Stimulated activated CD4-positive, alpha-beta T cell treated with anti-CD3 and anti-CD28 coated beads, Interleukin-15, amount 100 ng/mL, for 48 hours (primary cell): ENCODE results near the gene TSHZ2.
A peak's percentile ranks its signal among the peaks of the same experiment; 100 is the strongest.

Source experiments
- DNase-seq, 2 donors: peaks; one replicate each; pipeline ENCODE4 v3.0.0-alpha.2; 2020; ENCODE audit warnings: low read depth in 2 of 2

The TSHZ2 gene

DNA sequence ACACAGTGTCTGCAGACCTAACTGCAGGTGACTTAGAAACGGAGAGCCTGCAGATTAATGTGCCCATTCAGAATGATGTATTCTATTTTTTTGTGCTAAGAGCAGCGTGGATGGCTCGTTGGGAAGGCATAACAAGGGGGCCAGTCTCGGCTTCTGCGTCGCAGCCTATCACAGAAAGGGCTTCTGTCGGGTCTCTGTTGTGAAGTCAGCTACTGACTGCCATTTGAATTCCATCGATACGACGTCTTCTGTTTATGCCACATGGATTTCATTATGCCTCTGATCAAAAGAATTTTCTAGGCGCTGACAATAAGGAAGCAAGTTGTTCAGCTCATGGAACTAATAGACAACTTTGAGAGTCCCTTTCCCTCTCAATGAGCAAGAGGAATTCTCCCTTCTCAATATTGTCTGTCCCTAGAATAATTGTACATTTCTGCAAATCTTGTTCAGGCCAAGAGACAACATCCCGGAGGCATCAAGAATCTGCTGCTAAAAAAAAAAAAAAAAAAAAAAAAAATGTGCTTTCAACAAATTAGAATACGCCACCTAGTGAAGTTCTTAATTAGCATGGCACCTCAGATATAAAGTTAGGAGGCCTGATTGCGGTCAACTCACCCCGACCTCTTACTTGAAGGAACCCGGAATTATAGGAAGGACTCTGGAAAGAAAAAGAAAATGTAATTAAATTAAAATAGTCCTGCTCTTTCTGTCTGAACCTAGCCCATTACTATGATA lies 223.9 kb downstream of the TSHZ2 start:
- DNase-seq = no peak

DNA sequence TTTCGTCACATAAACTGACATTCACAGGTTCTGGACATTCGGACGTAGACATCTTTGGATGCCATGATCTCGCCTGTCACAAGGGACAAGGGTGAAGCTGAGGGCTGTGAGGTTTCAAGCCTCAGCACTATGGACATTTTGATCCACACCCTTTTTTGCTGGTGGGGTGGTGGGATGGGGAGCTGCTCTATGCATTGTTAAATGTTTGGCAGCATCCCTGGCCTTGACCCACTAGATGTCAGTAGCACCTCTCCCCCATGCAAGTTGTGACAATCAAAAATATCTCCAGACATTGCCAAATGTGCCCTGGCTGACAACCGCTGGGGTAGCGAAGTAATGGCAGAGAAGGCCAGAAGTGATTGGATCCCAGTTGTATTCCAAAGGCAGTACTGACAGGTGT lies 229.4 kb downstream of the TSHZ2 start:
- no peak for DNase-seq

DNA sequence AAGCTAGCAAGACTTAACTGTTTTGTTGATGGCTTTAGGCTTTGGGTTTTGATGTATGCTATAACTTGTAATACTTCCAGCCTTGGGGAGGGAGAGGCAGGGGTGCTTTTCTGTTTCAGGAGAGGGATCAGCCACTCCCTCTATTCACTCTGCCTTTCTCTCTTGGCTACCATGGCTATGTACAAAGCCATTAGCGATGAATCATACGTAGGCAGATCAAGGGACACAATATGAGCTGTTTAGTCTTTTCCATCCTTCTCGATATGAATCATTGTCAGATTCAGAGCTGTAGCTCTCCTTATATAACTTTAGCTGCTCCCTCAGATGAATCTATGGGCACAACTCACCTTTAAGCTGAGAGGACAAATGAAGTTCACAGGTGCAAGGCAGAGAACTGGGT lies 230.6 kb downstream of the TSHZ2 start:
- no peak for DNase-seq

DNA sequence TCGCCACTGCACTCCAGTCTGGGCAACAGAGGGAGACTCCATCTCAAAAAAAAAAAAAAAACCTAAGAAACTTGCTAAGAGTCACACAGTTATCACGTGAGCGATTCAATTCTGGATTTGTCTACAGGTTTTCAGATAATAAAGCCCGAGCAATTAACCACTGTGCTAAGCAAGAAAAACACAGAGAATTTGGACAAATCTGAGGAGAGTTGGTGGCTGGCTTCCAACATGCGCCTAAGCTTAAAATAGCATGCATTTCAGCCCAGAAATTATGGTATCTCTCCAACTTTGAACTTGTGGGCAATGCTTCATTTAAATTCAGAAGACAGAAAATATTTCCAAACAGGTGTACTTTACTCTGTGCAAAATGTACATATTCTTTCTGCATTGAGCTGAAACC lies 232.9 kb downstream of the TSHZ2 start:
- DNase-seq = no peak

DNA sequence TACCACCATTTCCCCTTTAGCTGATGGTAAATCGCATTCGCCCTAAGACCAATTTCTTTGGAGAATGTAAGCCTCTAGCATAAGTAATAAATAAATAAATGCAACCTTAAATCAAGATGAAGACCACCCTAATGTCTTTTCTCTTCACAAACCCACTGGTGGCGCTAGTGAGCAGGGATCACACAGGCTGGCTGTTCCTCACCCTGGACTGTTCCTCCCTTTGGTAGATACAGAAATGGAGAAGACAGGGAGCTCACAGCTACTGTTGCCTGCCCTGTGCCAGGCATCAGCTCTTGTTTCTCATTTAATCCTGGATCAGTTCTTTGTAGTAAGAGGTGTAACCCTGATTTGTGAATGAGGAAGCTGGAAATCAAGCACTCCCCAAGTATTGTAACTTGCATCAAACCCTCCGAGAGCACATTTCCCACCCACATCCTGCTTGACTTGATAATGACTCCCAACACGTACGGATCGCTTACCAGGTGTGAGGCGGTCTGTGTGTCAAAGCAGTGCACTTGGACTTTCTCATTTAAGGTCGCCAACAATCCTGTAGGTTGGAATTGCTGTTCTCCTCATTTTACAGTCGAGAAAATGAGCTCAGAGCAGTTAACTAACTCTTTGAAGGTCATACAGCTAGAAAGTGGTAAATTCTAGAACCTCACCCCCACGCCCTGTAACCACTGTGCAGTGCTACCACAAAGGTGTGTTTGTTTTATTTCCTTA lies 236.1 kb downstream of the TSHZ2 start:
- DNase-seq = no peak

DNA sequence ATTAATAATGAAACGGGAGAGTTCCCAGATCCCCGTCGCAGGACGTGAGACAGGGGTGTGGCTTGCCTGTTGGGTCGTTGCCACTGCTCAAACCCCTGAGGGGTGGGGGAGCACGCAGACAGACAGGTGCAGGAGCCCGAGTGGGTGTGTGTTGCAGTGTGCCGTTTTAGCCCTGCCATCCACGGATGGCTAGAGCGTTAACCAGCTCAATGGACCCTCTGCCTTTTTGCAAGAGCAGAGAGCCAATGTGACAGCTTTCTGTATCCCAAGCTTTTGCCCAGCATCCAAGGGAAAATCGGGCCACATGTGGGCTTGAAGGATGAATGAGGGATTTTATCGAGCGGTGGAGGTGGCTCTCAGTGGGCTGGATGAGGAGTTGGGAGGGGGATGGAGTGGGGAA lies 237.9 kb downstream of the TSHZ2 start:
- no peak for DNase-seq

DNA sequence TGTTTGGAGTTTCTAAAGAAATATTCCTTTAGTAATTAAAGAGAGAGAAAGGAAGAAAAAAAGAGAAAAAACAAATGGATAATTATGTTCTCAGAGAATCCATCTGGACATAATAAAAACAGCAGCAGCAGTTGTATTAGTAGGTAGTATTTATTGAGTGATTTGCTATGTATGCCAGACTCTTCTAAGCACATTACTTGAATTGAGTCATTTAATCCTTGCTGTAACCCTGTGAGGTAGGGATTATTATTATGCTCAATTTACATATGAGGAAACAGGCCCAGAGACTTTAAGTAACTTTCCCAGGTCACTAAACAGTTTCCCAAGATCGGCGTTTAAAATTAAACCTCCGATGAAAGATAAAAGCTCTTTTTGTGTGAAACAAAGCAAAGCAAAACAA lies 238.8 kb downstream of the TSHZ2 start:
- DNase-seq = no peak

DNA sequence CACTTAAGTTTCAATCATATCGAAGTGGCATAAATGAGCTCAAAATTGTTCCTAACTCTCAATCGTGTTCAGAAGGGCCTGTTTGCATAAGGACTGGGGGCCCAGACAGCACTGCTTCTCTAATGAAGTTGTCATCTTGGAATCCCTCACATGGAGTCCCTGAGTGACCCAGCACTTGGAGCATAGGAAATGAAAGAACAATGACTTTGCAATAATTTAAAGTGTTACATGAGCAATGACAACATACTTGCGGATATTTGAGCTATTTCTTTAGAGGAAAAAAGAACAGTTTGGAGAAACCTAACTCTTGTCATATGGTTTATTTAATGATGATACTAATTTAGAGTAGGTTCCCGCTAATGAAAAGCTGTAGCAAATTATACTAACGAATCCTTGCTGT lies 239.9 kb downstream of the TSHZ2 start:
- DNase-seq = no peak

DNA sequence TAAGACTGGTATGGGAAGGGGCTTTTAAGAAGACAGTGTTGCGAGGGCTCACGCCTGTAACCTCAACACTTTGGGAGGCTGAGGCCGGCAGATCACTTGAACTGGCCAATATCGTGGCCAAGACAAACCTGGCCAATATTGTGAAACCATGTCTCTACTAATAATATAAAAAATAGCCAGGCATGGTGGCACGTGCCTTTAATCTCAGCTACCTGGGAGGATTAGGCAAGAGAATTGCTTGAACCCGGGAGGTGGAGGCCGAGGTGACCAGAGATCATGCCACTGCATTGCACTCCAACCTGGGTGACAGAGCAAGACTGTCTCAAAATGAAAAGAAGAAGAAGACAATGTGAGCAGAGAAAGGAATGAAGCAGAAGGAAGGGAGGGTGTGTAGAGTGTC lies 242.2 kb downstream of the TSHZ2 start:
- DNase-seq = no peak

DNA sequence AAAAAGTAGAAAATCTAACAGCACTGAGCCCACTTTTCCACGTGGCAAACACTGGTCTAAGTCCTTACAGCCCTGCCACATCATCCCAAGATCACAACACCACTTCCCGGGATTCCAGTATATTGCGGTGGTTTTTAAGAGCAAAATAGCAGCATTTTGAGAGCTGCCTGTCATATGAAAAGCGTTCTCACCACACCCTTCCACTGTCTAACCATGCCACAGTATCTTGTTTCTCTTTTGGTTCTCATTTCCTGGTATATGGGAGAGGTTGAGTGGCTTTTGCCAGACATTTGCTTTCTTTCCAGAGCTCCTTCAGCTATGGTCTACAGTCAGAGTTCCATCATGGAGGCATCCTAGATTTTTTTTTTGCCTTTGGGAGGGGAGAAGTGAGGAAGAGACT lies 243.0 kb downstream of the TSHZ2 start:
- DNase-seq = no peak

DNA sequence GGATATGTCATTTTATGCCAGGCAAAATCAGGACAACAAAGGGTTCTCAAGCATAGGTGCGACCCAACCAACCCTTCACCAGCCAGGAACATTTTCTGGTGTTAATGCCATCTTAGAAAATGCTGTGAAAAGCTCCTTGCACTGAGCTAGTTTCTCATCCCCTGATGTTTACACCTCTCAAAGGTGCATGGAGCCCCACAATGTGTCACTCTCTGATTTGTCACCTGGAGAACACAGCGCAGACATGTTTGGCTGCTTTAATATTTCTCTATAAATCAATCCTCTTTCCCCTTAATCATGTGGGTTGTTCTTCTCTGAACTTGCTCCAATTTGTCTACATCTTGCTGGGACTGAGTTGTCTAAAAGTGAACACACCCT lies 244.3 kb downstream of the TSHZ2 start:
- no peak for DNase-seq

DNA sequence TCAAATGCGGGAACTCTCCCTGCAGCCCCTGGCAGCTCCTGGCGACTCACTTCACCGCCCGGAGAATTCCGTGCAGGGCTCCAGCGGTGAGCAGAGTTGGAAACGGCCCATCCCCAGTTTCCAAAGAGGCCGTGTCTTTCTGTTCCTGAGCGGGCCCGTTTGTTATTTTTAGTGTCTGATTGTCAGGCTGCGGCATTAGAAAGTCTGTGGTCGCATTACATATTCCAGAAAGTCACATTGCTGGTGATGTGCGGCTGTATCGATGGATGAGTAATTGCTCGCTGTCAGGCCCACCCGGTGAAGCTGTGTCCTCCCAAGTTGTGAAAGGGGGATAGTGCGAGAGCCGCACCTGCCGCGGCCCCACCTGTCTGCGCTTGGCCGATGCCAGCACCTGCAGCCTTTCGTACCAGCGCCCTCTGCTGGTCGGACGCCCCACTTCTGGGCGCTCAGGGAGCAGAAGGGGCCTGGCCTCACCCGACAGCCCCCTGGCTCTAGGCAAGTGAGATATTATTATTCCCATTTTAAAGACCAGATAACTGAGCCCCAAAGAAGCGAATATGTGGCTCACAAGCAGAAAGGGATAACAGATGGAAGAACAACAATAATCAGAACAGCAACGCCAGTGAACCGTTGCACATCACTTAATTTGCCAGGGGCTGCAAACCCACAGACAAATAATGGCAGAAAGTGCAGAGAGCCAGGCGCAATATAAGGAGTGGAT lies 244.9 kb downstream of the TSHZ2 start:
- peak; percentile 45 to 73 for DNase-seq

DNA sequence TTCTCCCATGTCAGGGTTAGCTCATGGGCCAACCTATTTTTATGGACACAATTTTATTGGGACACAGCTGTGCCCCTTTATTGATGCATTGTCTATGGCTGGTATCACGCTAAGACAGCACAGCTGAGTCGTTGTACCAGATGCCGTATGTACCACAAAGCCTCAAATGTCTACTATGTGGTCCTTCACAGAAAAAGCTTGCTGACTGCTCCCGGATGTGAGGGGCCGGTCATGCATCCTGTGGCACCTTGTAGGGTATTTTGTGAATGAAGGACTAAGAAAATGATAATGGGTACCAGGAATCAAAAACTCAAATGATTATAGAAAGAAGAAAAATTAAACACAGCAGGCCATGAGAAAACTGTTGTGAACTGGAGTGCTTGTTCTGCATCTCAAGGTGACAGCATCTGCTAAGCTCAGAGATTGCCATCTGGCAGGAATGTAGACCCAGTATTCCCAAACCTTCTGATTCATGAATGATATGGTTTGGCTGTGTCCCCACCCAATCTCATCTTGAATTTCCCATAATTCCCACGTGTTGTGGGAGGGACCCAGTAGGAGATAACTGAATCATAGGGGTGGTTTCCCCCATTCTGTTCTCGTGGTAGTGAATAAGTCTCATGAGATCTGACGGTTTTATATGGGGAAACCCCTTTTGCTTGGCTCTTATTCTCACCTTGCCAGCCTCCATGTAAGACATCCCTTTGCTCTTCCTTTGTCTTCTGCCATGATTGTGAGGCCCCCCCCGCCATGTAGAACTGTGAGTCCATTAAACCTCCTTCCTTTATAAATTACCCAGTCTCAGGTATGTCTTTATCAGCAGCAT lies 248.5 kb downstream of the TSHZ2 start:
- no peak for DNase-seq

DNA sequence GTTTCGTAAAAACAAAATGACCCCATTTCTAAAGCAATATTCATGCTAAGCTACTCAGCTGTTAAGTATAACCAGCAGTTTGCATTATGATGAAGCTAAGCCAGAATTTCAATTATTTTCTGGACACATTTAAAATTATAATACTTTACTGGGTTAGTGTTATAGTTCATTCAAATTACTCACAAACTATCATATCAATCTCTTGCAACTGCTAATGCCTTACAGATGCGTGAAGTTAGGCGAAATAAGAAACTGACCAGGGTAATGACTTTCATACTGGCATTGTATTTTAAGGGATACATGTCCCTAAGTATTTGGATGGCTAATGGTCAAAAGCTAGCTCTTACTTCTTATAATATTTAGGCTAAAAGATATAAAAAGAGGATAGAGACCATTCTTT lies 249.6 kb downstream of the TSHZ2 start:
- no peak for DNase-seq

DNA sequence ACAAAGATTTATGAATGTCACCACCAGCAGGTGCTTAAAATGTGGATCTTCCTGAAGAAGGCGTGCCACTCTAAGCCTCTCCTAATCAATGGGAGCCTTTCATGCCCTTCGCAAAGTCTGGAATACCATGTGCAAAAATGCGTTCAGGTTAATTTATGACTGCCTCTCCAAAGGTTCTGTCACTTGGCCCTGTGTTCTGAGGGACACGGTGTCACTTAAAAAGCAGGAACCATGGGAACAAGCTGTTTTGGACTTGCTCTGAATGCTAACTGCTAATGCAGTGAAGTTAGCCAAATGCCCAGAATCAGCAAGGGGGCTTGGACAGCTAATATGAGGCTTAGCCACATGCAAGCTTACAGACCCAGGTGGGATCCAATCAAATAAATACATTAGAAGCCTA lies 250.3 kb downstream of the TSHZ2 start:
- no peak for DNase-seq

DNA sequence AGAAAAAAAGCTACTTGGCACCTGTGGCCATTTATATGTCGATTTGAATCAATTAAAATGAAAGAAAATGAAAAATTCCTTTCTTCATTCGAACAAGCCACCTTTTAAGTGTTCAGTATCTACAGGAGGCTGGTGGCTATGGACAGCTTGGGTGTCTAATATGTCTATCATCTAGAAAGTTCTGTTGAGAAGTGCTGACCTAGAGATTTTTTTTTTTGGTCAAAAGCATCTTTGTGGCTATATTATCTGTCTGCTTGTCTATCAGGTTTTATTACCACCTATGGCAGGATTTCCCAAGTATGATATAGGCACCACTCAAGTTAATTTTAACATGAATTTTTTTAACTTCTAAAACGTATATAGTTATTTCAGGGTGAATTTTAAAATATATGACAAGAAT lies 250.8 kb downstream of the TSHZ2 start:
- DNase-seq = no peak

DNA sequence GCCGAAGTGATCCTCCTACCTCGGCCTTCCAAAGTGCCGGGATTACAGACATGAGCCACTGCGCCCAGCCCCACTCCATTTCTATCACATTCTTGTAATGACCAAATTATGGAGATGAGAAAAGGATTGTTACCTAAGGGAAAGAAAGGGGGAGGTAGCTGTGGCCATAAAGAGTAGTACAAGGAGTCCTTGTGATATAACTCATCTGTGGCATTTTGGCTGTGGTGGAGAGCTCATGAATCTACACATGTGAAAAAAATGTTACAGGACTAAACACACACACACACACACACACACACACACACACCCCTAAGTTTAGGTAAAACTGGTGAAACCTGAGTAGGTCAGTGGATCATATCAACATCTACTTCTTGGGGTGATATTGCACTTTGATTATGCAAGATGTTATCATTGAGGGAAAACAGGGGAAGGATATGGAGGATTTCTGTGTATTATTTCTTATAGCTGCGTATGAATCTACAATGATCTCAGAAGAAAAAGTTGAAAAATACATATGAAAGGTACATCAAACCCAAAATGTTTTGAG lies 251.5 kb downstream of the TSHZ2 start:
- DNase-seq = no peak

DNA sequence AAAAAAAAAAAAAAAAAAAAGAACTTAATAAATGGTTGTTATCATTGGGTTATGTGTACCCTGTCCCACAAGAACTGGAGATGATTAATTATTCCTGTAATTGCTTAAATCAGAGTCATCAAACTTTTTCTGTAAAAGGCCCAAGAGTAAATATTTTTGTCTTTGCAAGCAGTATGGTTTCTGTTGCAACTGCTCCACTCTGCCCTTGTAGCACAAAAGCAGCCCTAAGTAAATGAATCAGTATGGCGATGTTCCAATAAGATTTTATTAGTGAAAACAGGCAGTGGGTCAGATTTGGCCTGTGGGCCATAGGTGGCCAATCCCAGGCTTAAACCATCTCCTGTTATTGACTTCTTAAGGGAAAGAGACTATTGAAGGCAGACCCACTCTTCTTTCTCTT lies 252.7 kb downstream of the TSHZ2 start:
- no peak for DNase-seq

DNA sequence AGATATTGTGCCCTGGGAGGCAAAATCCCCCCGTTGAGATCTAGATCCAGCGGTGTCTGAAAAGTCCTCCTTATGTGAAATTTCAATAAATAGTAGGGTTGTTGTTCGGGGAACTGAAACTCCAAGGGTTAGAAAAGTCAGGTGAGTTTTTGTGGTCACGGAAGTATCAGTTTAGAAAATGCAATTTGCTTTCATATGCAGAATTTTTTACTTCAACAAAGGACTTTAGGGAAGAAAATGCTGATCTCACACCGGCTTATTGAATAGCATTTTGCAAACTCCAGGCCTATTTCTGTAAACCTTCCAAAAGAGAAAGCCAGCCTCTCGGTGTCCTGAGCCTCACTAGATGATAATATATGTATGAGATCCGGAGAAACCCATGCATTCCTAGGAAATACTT lies 254.7 kb downstream of the TSHZ2 start:
- no peak for DNase-seq

DNA sequence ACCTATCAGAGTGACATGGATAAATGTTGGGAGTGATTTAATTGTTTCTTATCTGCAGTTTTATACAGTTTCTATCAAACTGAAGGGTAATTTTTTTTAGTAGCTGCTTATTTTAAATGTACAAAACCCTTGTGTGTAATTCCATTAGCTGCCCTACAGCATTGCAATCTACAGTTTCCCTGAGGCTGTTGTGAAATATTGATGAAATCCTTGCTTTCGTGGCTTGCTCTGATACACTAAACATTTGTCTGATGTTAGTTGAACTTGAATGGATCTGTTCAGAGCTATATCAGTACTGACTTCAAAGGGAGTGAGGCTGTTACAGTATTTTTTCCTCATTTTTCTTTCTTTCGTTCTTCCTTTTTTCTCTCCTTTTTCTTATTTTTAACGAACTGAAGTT lies 255.4 kb downstream of the TSHZ2 start:
- no peak for DNase-seq

DNA sequence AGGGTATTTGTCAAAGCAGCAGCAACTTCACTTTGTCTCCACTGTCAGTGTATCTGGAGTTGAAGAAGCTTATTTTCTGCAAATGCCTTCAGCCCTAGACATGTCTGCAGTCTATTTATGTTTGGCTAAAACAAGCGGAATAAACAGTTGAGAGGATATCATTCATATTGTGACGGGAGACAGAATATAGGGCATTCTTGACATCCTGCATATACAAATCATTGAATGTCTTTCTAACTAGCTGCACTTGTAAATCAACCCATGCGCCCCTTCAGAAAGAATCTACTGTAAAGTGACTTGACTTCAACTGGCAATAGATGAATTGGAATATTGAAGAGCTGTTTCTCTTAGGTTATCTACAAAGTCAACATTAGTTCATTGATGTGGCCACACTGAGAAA lies 258.9 kb downstream of the TSHZ2 start:
- DNase-seq = no peak

DNA sequence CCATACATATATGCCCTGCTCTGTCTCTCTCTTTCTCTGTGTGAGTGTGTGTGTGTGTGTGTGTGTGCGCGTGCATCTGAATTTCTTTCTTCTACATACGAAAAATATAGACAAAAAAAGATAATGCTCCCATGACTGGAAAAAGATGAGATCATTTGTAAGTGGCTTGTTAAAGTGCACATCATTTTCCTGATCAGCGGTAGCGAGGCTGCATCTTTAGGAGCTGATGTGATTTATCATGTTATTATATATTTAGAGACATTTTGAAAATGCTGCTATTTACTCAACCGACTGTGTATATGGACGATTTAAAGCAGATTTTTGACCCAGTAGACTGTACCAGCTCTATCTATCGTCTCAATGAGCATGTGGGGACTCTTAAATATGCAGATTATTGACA lies 265.3 kb downstream of the TSHZ2 start:
- no peak for DNase-seq
